AG09309 (cell line): ENCODE results near the gene KLHL4.
"Not testable (repeated sequence)": the region's sequence is repeated elsewhere in the genome, so short reads cannot be mapped to it uniquely, and the experiment has no call there.

Experiments
- DNase-seq: peaks from one replicate; pipeline ENCODE4 v3.0.0-alpha.2; 2010; ENCODE audit warnings: low read depth
- H3K4me3 ChIP-seq: 2 replicates; pipeline ENCODE4 v1.5.1; 2011; ENCODE audit warnings: mild to moderate bottlenecking, low read depth, low read length, moderate library complexity; ENCODE audit not compliant: control insufficient read depth
- TF ChIP-seq, protein P1 (sequence below): IDR thresholded peaks from 2 replicates; pipeline ENCODE4 v1.5.1; 2011; ENCODE audit warnings: mild to moderate bottlenecking, low read depth, low read length, inconsistent platforms; ENCODE audit not compliant: insufficient read depth, control insufficient read depth; ENCODE audit errors: missing control alignments

Gene KLHL4, protein sequence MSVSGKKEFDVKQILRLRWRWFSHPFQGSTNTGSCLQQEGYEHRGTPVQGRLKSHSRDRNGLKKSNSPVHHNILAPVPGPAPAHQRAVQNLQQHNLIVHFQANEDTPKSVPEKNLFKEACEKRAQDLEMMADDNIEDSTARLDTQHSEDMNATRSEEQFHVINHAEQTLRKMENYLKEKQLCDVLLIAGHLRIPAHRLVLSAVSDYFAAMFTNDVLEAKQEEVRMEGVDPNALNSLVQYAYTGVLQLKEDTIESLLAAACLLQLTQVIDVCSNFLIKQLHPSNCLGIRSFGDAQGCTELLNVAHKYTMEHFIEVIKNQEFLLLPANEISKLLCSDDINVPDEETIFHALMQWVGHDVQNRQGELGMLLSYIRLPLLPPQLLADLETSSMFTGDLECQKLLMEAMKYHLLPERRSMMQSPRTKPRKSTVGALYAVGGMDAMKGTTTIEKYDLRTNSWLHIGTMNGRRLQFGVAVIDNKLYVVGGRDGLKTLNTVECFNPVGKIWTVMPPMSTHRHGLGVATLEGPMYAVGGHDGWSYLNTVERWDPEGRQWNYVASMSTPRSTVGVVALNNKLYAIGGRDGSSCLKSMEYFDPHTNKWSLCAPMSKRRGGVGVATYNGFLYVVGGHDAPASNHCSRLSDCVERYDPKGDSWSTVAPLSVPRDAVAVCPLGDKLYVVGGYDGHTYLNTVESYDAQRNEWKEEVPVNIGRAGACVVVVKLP

DNA sequence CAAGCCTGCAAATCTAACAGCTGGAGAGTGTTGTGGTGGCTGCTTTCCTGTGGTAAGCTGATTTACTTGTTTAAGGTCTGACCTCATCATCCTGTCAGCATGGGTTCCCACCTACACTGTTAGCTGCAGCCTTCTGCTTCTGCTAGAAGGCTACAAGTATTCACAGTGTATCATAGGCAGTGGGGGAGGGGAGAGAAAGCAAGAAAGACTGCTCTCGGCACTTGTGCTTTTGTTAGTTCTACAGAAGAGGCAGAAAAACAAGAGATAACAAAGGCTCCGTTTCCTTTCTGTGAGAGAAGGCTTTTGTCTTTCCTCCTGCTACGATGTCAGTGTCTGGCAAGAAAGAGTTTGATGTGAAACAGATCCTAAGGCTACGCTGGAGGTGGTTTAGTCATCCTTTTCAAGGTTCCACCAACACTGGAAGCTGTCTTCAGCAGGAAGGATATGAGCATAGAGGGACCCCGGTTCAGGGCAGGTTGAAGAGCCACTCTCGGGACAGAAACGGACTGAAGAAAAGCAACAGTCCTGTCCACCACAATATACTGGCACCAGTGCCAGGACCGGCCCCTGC is at the start of gene KLHL4:
Gene KLHL4 (plus strand): TSS at position 232 of the 571 bp plus-strand sequence. CDS start 92 bp downstream, at position 324.
- H3K4me3 ChIP-seq, result no peak within 1 kb of the TSS
- TF ChIP-seq, protein P1, sequence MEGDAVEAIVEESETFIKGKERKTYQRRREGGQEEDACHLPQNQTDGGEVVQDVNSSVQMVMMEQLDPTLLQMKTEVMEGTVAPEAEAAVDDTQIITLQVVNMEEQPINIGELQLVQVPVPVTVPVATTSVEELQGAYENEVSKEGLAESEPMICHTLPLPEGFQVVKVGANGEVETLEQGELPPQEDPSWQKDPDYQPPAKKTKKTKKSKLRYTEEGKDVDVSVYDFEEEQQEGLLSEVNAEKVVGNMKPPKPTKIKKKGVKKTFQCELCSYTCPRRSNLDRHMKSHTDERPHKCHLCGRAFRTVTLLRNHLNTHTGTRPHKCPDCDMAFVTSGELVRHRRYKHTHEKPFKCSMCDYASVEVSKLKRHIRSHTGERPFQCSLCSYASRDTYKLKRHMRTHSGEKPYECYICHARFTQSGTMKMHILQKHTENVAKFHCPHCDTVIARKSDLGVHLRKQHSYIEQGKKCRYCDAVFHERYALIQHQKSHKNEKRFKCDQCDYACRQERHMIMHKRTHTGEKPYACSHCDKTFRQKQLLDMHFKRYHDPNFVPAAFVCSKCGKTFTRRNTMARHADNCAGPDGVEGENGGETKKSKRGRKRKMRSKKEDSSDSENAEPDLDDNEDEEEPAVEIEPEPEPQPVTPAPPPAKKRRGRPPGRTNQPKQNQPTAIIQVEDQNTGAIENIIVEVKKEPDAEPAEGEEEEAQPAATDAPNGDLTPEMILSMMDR, result no peak
- DNase-seq, result no peak

DNA sequence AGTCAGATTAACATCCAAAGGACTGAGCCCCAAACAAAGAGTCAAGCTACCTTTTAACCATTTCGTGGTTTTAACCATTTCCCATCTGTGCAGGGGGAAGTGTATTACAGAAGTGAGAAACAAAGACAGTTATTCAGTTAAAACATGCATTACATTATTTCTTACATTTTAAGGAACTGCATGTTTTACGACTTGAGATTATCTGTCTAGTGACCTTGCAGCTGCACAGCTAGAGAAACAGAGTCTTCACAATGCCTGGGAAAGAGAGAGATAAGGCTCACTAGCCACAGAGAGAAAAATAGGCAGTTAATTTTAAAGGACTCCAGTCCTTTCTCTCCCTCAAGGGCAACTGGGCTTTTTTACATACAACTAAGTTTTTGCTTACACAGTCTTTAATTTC is 48.7 kb upstream of the KLHL4 start:
- TF ChIP-seq, protein P1, result no peak
- DNase-seq, result no peak
- H3K4me3 ChIP-seq, result no peak overlapping the region

DNA sequence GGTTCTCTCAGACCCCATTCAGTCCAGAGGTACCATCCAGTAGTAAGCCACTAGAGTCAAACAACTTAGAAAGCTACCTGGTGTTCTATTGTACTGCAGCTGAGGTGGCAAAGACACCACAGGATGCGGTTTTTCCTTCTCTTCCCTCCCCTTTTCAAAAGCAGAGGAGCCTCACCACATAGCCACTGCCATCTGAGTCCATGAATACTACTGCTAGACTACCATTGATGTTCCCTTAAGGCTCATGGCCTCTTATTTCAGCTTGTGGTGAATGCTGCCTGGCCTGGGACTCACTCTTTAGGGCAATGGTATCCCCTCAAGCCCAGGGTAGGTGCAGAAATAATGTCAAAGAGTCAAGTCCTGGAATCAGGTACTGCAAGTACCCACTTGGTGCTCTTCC is 41.8 kb upstream of the KLHL4 start:
- no peak for DNase-seq
- H3K4me3 ChIP-seq, result no peak overlapping the region
- TF ChIP-seq, protein P1, result no peak

DNA sequence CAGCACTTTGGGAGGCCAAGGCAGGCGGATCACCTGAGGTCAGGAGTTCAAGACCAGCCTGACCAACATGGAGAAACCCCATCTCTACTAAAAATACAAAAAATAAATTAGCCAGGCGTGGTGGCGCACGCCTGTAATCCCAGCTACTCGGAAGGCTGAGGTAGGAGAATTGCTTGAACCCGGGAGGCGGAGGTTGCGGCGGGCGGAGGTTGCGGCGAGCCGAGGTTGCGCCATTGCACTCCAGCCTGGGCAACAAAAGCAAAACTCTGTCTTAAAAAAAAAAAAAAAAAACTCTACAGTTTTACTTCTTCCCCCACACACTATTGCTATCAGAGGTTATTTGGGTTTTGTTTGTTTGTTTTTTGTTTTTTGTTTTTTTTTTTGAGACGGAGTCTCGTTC is 38.9 kb upstream of the KLHL4 start:
- DNase-seq, H3K4me3 ChIP-seq: not testable (repeated sequence)

DNA sequence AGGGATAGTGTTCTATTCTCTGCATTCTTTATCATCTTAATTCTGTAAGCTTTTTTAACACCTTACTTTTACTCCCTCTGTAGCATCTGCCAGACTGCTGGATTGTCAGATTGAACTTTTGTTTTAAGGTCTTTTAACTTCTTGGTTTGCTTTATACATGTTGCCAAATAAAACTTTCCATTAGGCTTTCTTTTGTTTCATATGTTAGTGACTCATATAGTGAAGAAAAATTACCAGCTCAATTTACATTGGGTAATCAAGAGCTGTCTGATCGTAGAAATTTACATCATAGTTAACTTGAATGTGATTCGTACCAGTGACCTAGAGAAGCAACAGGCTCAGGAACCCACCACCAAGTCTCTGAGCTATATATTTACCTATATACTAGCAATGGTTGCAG is 28.5 kb upstream of the KLHL4 start:
- H3K4me3 ChIP-seq, result no peak overlapping the region
- DNase-seq, result no peak
- TF ChIP-seq, protein P1, result no peak

DNA sequence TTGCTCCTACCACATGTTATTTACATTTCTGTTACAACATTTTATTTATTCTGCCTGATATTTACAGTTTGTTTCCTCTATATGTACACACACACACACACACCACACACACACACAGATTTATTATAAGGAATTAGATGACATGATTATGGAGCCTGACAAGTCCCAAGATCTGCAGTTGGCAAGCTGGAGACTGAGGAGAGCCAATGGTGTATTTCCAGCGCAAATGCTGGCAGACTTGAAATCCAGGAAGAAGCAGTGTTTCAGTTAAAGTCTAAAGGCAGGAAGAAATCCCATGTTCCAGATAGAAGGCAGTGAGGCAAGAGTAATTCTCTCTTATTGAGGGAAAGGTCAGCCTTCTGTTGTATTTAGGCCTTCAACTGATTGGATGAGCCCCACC is 1.8 kb upstream of the KLHL4 start:
- H3K4me3 ChIP-seq, result no peak overlapping the region
- DNase-seq, result no peak
- TF ChIP-seq, protein P1, result no peak

DNA sequence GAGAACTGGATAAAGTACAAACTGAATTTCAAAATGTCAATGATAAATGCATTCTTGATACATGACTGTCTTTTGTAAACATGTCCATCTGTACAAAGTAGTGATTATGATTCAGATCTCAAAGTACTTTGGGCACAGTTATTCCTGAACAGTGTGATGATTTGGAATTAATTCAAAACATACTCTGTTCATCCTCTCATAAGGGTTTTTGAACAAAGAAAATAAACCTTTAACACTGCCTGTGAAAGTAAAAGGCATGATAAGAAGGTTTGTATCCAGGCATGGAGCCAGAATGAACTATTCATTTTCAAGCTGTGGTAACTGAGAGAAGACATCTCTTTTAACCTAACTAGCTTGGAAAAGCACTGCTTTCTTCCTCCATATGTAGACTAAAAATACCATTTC is 883 bp upstream of the KLHL4 start:
- TF ChIP-seq, protein P1, result no peak
- no peak for DNase-seq
- H3K4me3 ChIP-seq, result no peak overlapping the region
